ENCODE data around the gene MYPN.
A peak's percentile ranks its signal among the peaks of the same experiment; 100 is the strongest.
"Not testable (repeated sequence)": the region's sequence is repeated elsewhere in the genome, so short reads cannot be mapped to it uniquely, and the experiment has no call there.

Gene MYPN

GRCh38 chr10:68175949-68176348 lies 66.7 kb downstream of the MYPN start:
- DNase-seq, result no peak

DNA sequence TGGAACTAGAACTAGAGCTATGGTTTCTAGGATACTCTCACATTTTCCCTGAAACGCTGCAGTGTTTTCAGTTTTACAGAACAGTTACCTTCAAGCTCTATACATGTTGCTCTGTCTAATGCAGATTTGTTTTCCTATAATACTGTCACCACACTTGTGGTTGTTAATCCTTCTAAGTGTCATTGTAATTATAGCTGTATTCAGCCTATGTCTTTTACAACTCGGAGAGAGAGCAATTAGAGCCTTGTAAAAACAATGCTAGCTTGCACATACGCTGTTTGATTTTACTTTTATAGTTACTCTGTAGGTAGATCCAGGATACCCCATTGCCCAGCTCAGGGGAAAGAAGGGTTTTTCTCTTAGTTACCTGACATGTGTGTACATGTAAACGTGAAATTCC lies 67.5 kb downstream of the MYPN start:
- DNase-seq, result no peak

DNA sequence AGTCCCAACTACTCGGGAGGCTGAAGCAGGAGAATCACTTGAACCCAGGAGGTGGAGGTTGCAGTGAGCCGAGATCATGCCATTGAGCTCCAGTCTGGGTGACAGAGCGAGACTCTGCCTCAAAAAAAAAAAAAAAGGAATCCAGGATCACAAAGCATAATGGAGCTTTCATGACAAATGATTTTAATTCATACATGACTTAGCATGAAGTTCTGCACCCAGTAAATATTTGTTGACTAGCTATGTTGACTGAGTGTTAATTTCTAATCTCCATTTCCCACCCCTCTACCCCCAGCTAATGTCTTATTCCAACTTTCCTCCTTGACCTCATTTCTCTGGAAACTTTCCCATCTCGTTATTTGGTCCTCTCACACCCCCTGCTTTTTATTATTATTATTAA lies 69.3 kb downstream of the MYPN start:
- DNase-seq, result no peak

- no peak for DNase-seq
Measured at GRCh38 chr10:68179016-68179415, 69.7 kb downstream of the MYPN start.

- no peak for DNase-seq
Measured at GRCh38 chr10:68180490-68180889, 71.2 kb downstream of the MYPN start.

DNA sequence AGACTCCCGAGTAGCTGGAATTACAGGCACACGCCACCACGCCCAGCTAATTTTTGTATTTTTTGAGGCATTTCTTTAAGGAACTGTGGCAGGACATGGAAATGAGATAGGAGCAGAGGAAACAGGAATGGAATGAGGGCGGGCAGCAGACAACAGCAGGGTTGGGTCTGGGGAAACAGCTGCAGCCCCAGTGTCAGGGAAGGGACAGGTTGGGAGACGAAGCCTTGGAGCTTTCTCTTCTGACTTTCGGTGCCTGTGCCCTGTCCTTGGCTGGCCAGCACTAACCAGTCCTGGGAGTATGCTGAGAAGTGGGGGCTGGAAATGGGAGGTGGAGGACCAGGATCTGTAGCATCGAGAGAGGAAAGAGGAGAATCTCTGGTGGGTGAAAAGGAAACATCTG lies 75.3 kb downstream of the MYPN start:
- no peak for DNase-seq

DNA sequence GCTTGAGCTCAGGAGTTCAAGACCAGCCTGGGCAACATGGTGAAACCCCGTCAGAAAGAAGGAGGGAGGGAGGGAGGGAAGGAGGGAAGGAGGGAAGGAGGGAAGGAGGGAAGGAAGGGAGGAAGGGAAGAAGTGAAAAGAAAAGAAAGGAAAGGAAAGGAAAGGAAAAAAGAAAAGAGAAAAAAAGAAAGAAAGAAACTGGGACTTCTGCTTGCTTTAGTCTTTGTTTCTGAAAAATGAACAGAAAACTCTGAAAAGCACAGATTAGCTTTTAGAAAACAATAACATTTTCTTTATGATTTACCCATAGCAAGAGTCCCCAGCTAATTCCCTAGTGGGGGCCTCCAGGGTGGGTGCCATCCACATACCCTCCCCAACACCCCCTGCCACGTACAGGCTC lies 75.8 kb downstream of the MYPN start:
- no peak for DNase-seq

- no peak for DNase-seq
Measured at GRCh38 chr10:68188835-68189234, 79.5 kb downstream of the MYPN start.

GRCh38 chr10:68192113-68192512 lies 82.8 kb downstream of the MYPN start:
- no peak for DNase-seq

GRCh38 chr10:68194290-68194689 lies 85.0 kb downstream of the MYPN start:
- DNase-seq, result no peak

DNA sequence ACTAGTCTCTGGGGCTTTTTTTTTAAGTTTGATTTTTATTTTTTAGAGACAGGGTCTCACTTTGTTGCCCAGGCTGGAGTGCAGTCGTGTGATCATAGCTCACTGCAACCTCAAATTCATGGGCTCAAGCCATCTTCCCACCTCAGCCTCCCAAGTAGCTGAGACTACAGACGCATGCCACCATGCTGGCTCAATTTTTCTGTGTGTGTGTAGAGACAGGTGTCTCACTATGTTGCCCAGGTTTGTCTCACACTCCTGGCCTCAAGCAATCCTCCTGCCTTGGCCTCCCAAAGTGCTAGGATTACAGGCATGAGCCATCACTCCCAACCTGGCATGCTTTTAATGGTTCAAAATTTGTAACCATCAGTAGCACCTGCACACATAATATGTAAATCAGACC lies 86.5 kb downstream of the MYPN start:
- not testable (repeated sequence) for DNase-seq

DNA sequence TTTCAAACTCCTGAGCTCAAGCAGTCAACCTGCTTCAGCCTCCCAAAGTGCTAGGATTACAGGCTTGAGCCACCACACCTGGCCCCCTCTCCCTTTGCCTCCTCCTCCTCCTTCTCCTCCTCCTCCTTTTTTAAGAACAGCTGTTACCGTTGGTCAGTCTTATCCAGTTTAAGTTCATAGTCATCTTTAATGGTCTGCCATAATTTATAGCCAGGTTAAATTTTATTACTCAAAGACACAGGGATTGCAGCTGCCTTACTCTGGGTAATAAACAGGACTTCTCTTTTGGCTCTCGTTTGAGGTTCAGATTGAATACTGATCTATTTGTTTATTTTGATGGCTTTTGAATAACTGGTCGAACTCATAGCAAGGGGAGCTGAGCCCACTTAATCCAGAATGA lies 87.4 kb downstream of the MYPN start:
- no peak for DNase-seq

DNA sequence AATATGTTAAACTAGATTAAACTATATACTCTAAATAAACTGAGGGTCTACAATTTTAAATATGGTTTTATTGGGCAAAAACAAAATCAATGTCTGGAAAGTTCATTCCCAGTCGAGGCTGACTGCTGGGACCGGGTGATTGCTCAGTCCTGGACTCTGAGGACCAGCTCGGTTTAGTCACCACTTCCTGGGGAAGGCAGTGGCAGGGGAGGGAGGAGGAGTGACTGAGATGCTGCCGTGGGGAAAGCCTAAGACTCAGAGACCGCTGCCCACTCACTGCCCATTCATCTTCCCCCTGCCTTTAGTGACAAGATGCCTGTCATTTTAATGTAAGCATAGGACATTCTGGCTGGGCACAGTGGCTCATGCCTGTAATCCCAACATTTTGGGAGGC lies 93.7 kb downstream of the MYPN start:
- no peak for DNase-seq

DNA sequence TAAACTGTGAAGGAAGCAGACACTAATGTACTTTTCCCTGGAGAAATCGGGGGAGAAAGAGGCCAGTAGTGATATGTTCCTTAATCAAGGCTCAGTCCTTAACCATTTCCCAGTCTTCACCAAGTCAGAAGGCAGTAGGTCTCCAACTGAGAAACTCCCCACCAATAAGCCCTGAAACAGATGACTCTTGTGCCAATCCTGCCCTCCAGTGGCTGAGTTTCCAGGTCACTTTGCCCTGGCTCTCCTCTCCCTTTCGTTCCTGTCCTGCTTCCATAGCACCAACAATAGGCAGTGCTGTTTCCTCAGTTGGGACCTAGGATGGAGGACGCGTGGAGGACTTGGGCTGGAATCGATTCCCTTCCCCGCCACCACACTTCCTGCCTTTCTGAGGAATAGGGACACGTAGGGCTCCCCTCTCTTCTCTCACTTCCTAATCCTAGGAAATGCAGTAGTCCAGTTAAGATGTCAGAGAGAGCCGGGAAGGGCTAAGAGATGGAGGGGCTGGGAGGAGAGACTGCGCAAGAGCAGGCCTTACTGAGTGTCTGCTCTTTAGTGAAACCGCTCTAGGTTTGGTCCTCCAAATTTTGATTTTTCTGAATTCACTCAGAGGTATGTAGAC lies 99.2 kb downstream of the MYPN start:
- DNase-seq, result no peak

DNA sequence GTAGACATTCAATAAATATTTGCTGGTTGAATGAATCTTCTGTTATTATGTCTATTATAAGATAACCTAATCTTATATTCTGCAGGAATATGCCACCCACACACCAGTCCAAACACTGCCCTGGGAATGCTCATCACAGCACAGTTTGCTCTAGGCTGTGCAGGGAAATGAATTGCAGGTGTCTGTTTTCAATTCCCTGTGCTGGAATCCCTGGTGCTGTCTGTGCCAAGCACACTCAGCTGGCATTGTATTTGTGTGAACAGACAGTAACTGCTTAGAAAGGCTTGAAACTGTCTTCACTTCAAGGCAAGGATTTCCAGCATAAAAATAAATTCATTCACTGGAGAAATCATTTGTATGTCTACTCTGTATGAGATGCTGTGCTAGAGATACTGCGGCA lies 102.4 kb downstream of the MYPN start:
- DNase-seq, result no peak

DNA sequence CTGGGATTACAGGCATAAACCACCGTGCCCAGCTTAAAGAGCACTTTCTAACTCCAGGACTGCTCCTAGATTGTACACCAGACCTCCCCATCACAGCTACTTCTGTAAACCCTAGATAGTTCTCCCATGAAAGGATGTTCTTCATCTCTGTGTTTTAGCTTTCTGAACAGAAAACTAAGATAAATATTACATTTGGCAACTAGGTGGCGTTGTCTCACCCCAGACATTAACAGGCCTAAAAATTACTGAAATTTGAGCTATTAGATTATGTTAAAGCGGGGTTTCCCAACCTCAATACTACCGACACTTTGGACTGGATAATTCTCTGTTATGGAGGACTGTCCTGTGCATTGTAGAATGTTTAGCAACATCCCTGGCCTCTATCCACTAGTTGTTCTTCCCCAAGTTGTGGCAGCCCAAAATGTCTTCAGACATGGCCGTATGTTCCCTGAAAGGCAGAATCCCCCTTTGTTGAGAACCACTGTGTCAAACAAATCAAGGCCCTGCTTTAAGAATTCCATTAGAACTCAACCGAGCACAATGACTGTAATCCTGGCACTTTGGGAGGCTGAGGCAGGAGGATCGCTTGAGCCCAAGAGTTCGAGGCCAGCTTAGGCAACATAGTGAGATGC lies 103.5 kb downstream of the MYPN start:
- no peak for DNase-seq

- no peak for DNase-seq
Measured at GRCh38 chr10:68218786-68219185, 109.5 kb downstream of the MYPN start.

DNA sequence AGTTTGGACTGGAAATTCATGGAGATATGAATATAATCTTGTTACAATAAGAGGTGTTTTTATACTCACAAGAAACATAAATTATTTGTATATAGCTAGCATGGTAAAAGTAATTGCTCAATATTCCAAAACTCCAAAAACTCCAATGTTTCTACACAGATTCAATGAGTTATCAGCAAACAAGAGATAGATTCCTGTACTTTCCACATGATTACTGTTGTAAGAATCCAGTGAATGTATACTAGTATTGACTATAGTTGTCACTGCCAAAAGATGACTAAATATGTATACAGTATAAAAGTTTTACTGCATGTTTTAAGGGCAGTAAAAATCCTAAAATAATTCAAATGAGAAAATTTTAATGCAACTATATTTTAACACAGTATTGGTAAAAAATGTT lies 111.9 kb downstream of the MYPN start:
- DNase-seq, result no peak

GRCh38 chr10:68222391-68222790 lies 113.1 kb downstream of the MYPN start:
- DNase-seq, result no peak

- no peak for DNase-seq
Measured at GRCh38 chr10:68223535-68224165, 114.4 kb downstream of the MYPN start.

- no peak for DNase-seq
Measured at GRCh38 chr10:68224810-68225209, 115.5 kb downstream of the MYPN start.

DNA sequence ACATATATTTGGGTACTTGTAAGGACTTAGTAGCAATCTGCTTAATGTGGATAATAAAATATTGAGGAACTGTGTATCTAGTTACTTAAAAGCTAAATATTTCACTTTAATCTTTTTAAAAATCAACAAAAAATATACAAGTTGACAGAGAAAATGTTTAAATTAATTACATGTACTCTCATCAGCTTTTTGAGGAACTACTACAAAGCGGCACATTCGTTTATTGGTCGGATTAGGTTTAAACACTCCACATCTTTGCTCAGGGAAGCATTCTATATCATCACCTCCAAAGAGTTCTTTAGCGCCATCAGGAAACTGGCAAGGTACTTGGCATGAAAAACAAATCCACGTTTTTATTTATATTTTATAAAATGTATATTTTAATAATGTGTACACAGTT lies 121.0 kb downstream of the MYPN start:
- no peak for DNase-seq

GRCh38 chr10:68231106-68231816 lies 122.0 kb downstream of the MYPN start:
- DNase-seq, result peak; percentile 33

GRCh38 chr10:68231817-68232251 lies 122.5 kb downstream of the MYPN start, which contains the start of gene ATOH7:
TSS of gene ATOH7 (minus strand) at chr10:68232113. CDS start at chr10:68231677, 436 bp downstream.
- DNase-seq, result no peak
